Activated CD4-positive, alpha-beta memory T cell treated with anti-CD3 and anti-CD28 coated beads, Interleukin-2, amount 10 ng/mL, durations not matched to agents 7 days and 5 days (primary cell): ENCODE data around the gene KRAS. TPM values are rescaled to one million over a fixed set of nuclear protein-coding genes. Genes with fewer than 3 reads are reported as not detected.
"Not testable (repeated sequence)": the region's sequence is repeated elsewhere in the genome, so short reads cannot be mapped to it uniquely, and the experiment has no call there.

ENCODE experiments used
- CTCF ChIA-PET: fragments of 350-600 bp; sonication (Branson Sonifier 250); formaldehyde crosslinking; loops from one replicate; lab custom pipeline; 2021; ENCODE audit warnings: antibody characterized with exemption, inconsistent platforms; lab: Charles Lee
- POLR2A ChIA-PET: fragments of 350-600 bp; sonication (Branson Sonifier 250); formaldehyde crosslinking; loops from one replicate; lab custom pipeline; 2021; ENCODE audit warnings: antibody characterized with exemption; lab: Charles Lee
- DNase-seq: peaks from one replicate; pipeline ENCODE4 v3.0.0-alpha.2; 2020
- H3K27ac Mint-ChIP-seq: one replicate; pipeline ENCODE4 v1.8.0; 2021; ENCODE audit warnings: mild to moderate bottlenecking, mixed read lengths
- H3K27me3 Mint-ChIP-seq: one replicate; pipeline ENCODE4 v1.8.0; 2021; ENCODE audit warnings: mixed read lengths
- H3K36me3 Mint-ChIP-seq: one replicate; pipeline ENCODE4 v1.8.0; 2021; ENCODE audit warnings: low read depth, mixed read lengths
- H3K4me1 Mint-ChIP-seq: one replicate; pipeline ENCODE4 v1.8.0; 2021; ENCODE audit warnings: mixed read lengths
- H3K4me3 Mint-ChIP-seq: one replicate; pipeline ENCODE4 v1.8.0; 2021; ENCODE audit warnings: mild to moderate bottlenecking, mixed read lengths
- H3K9me3 Mint-ChIP-seq: one replicate; pipeline ENCODE4 v1.8.0; 2021; ENCODE audit warnings: mixed read lengths
- total RNA-seq, 2 experiments: library from RNA; stranded (reverse); gene quantifications; one replicate each; pipeline ENCODE4 v1.2.3, GENCODE V29; 2021

The KRAS gene
- 10 to 100 TPM; 38.5 to 40.5 TPM for total RNA-seq

DNA sequence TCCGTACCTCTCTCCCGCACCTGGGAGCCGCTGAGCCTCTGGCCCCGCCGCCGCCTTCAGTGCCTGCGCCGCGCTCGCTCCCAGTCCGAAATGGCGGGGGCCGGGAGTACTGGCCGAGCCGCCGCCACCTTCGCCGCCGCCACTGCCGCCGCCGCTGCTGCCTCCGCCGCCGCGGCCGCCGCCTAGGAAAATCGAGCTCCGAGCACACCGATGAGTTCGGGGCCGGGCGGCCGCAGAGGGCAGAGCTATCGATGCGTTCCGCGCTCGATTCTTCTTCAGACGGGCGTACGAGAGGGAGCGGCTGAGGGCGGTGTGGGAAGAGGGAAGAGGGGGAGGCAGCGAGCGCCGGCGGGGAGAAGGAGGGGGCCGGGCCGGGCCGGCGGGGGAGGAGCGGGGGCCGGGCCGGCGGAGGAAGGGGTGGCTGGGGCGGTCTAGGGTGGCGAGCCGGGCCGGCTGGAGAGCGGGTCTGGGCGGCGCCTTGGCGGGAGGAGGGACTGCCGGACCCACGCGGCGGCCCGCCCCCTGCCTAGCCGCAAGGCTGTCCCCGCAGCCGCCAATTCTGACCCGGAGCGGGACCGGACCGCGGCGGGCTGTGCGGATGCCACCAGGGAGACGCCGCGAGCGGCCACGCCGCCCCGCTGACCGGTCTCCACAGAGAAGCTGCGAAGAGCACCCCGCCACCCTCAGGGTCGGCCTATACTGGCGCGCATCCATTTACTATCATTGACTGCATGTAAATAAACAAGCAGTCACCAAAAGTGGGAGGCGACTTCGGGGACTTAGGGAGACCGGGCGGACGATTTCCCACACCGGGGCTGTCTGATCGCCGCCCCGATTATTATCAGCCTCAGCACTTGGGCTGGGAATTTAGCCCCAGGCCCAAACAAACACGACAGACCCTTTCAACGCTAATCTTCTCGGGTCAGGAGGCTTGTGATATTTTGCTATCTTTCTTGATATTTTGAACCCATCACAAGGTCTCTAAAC, at the start of gene KRAS:
Gene KRAS, minus strand, starts transcription at position 186 of the 987 bp plus-strand sequence.
- H3K27ac Mint-ChIP-seq, result peak within 1 kb of the TSS; percentile 85
- peaks cover 36% of the 10 kb centered on the region for H3K4me1 Mint-ChIP-seq
- H3K36me3 Mint-ChIP-seq, result peaks cover 16% of the 10 kb centered on the region
- peak within 1 kb of the TSS; percentile 90 for H3K4me3 Mint-ChIP-seq
- ChIA-PET CTCF (interaction anchor here (0.7 to 1.4 kb wide), 6 partner anchors 10 to 138 kb away, joined by 3 to 10 read pairs (median 5); no protein-coding TSS in a partner anchor), POLR2A (interaction anchor here (0.6 to 1.5 kb wide), 15 partner anchors 10 to 199 kb away, joined by 3 to 13 read pairs (median 3); partner anchors contain the start of genes DNAI7 and ETFRF1)
- H3K9me3 Mint-ChIP-seq, result no peaks in the 10 kb centered on the region
- peak; percentile 91 for DNase-seq
- H3K27me3 Mint-ChIP-seq, result peaks cover 11% of the 10 kb centered on the region

GRCh38 chr12:25296381-25296780, 45.7 kb upstream of the KRAS start:
- no peaks in the 10 kb centered on the region for H3K36me3 Mint-ChIP-seq
- H3K27ac Mint-ChIP-seq, result no peak overlapping the region
- ChIA-PET POLR2A (no interaction called here), CTCF (no interaction called here)
- no peak overlapping the region for H3K4me3 Mint-ChIP-seq
- no peak for DNase-seq
- H3K9me3 Mint-ChIP-seq, result no peaks in the 10 kb centered on the region
- H3K27me3 Mint-ChIP-seq, result peaks cover 2% of the 10 kb centered on the region
- H3K4me1 Mint-ChIP-seq, result peaks cover 11% of the 10 kb centered on the region

GRCh38 chr12:25295361-25295760, 44.6 kb upstream of the KRAS start:
- Mint-ChIP-seq H3K9me3 (no peaks in the 10 kb centered on the region), H3K27me3 (peaks cover 2% of the 10 kb centered on the region), H3K4me1 (peaks cover 11% of the 10 kb centered on the region), H3K4me3 (no peak overlapping the region), H3K27ac (no peak overlapping the region), H3K36me3 (no peaks in the 10 kb centered on the region)
- POLR2A ChIA-PET, result interaction anchor here (1.0 kb wide), 1 partner anchor 92 kb away, joined by 3 read pairs; no protein-coding TSS in a partner anchor
- no peak for DNase-seq
- CTCF ChIA-PET, result interaction anchor here (1.0 kb wide), 1 partner anchor 54 kb away, joined by 3 read pairs; no protein-coding TSS in a partner anchor

DNA sequence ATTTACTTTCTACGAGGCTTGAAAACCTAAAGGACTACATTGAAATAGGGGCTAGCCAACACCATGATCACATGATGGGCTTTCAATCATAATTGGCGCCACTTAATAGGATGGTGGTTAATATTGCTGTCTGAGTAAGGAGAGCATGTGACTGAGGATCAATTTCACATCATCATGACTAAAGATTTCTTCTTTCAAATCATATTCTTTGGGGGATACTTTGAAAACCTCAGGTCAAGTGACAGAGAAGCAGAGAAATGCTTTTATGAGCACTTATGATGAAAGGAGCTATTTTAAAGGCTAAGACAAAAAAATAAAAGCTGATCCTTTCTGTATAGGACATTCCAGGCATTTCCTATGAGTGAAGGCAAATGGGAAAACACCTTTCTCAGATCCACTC, 42.9 kb upstream of the KRAS start:
- Mint-ChIP-seq H3K36me3 (no peaks in the 10 kb centered on the region), H3K4me1 (peaks cover 11% of the 10 kb centered on the region), H3K27me3 (peaks cover 5% of the 10 kb centered on the region), H3K9me3 (no peaks in the 10 kb centered on the region), H3K4me3 (no peak overlapping the region), H3K27ac (no peak overlapping the region)
- CTCF ChIA-PET, result no interaction called here
- POLR2A ChIA-PET, result no interaction called here
- no peak for DNase-seq

- not testable (repeated sequence) for H3K36me3 Mint-ChIP-seq, H3K9me3 Mint-ChIP-seq, H3K27ac Mint-ChIP-seq, H3K4me3 Mint-ChIP-seq, H3K27me3 Mint-ChIP-seq, DNase-seq
- H3K4me1 Mint-ChIP-seq, result peaks cover 11% of the 10 kb centered on the region
- ChIA-PET CTCF (interaction anchor here (1.5 kb wide), 1 partner anchor 42 kb away, joined by 3 read pairs; no protein-coding TSS in a partner anchor), POLR2A (interaction anchor here (1.7 kb wide), 1 partner anchor 95 kb away, joined by 4 read pairs; no protein-coding TSS in a partner anchor)
Measured at GRCh38 chr12:25292810-25293221, 42.1 kb upstream of the KRAS start.

- POLR2A ChIA-PET, result no interaction called here
- Mint-ChIP-seq H3K4me1 (peaks cover 5% of the 10 kb centered on the region), H3K27ac (no peak overlapping the region), H3K36me3 (no peaks in the 10 kb centered on the region), H3K27me3 (peaks cover 12% of the 10 kb centered on the region), H3K9me3 (no peaks in the 10 kb centered on the region), H3K4me3 (no peak overlapping the region)
- DNase-seq, result no peak
- CTCF ChIA-PET, result no interaction called here
Measured at GRCh38 chr12:25287610-25288009, 36.9 kb upstream of the KRAS start.

DNA sequence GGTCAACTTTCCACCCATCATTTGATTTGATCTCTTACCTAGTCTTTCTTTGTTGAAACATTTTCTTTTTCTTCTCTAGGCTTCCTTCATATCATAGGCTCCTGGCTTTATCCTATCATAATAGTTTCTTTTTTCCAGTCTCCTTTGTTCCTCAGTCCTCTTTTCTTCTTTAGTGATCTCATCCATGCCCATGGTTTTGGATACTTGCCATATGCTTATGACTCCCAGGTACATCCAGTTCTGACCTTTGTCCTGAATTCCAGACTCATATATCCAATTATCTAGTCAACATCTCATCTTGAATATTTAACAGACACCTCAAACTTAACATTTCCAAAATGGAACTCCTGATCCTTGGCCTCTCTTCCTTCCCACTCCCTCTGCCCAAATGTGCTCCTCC, 36.1 kb upstream of the KRAS start:
- POLR2A ChIA-PET, result no interaction called here
- H3K9me3 Mint-ChIP-seq, result no peaks in the 10 kb centered on the region
- no peak overlapping the region for H3K27ac Mint-ChIP-seq
- no peaks in the 10 kb centered on the region for H3K36me3 Mint-ChIP-seq
- peaks cover 1% of the 10 kb centered on the region for H3K4me1 Mint-ChIP-seq
- H3K4me3 Mint-ChIP-seq, result no peak overlapping the region
- H3K27me3 Mint-ChIP-seq, result peaks cover 12% of the 10 kb centered on the region
- CTCF ChIA-PET, result no interaction called here
- DNase-seq, result no peak

DNA sequence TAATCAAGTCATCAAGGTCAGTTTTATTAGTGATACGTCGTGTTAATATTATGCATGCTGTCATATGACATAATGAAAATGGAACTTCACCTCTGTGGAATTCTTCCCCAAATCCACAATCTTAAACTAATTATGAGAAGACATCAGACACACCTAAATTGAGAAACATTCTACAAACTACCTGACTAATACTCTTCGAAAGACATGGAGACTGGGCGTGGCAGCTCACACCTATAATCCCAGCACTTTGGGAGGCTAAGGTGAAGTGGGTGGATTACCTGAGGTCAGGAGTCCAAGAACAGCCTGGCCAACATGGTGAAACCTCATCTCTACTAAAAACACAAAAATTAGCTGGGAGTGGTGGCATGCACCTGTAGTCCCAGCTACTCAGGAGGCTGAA, 33.3 kb upstream of the KRAS start:
- H3K27ac Mint-ChIP-seq, result no peak overlapping the region
- no peaks in the 10 kb centered on the region for H3K36me3 Mint-ChIP-seq
- ChIA-PET POLR2A (no interaction called here), CTCF (no interaction called here)
- H3K27me3 Mint-ChIP-seq, result peaks cover 7% of the 10 kb centered on the region
- H3K4me1 Mint-ChIP-seq, result peaks cover 12% of the 10 kb centered on the region
- no peaks in the 10 kb centered on the region for H3K9me3 Mint-ChIP-seq
- DNase-seq, result no peak
- no peak overlapping the region for H3K4me3 Mint-ChIP-seq

GRCh38 chr12:25283006-25283405, 32.3 kb upstream of the KRAS start:
- Mint-ChIP-seq H3K4me3 (no peak overlapping the region), H3K27me3 (peaks cover 7% of the 10 kb centered on the region), H3K9me3 (no peaks in the 10 kb centered on the region), H3K4me1 (peaks cover 12% of the 10 kb centered on the region), H3K36me3 (no peaks in the 10 kb centered on the region), H3K27ac (no peak overlapping the region)
- POLR2A ChIA-PET, result no interaction called here
- CTCF ChIA-PET, result no interaction called here
- no peak for DNase-seq

- Mint-ChIP-seq H3K9me3 (no peaks in the 10 kb centered on the region), H3K36me3 (no peaks in the 10 kb centered on the region), H3K27me3 (no peaks in the 10 kb centered on the region), H3K4me1 (peaks cover 16% of the 10 kb centered on the region), H3K27ac (peak overlapping the region; percentile 7), H3K4me3 (no peak overlapping the region)
- POLR2A ChIA-PET, result no interaction called here
- CTCF ChIA-PET, result no interaction called here
- DNase-seq, result no peak
Measured at GRCh38 chr12:25280082-25280481, 29.4 kb upstream of the KRAS start.

DNA sequence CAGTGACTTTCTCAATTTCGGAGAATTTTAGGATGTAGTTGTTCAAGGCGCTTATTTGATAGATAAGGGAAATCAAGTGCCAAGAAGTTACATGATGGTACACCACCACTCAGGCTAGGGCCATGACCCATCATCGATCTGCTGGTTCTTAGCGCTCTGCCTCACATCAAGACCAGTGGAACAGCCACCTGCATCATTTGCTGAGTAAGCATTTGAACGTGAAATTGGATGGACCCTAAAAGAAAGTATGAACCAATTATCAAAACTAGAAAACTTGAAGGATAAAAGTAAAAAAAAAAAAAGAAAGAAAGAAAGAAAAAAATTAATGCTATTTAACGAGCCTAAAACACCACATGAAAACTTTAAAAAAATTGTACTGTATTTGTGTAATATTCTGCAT, 27.5 kb upstream of the KRAS start:
- Mint-ChIP-seq H3K27ac (no peak overlapping the region), H3K36me3 (no peaks in the 10 kb centered on the region), H3K4me1 (peaks cover 16% of the 10 kb centered on the region), H3K9me3 (no peaks in the 10 kb centered on the region), H3K4me3 (no peak overlapping the region), H3K27me3 (no peaks in the 10 kb centered on the region)
- ChIA-PET CTCF (no interaction called here), POLR2A (no interaction called here)
- DNase-seq, result no peak

GRCh38 chr12:25276199-25276937, 25.6 kb upstream of the KRAS start:
- Mint-ChIP-seq H3K36me3 (no peaks in the 10 kb centered on the region), H3K9me3 (no peaks in the 10 kb centered on the region), H3K27ac (no peak overlapping the region), H3K27me3 (no peaks in the 10 kb centered on the region), H3K4me3 (no peak overlapping the region), H3K4me1 (peaks cover 15% of the 10 kb centered on the region)
- CTCF ChIA-PET, result no interaction called here
- POLR2A ChIA-PET, result interaction anchor here (1.0 kb wide), 1 partner anchor 26 kb away, joined by 3 read pairs; the partner anchor contains the start of gene KRAS
- DNase-seq, result peak; percentile 33
